Nephron progenitor cell (in vitro differentiated cells): Measurements from ENCODE around the gene HHLA2.
"Not testable (repeated sequence)": the region's sequence is repeated elsewhere in the genome, so short reads cannot be mapped to it uniquely, and the experiment has no call there.

Experiments used
- DNase-seq: peaks from one replicate; pipeline ENCODE4 v3.0.0; 2021
- H3K27ac Mint-ChIP-seq: 2 replicates; pipeline ENCODE4 v1.8.0; 2021; ENCODE audit warnings: mild to moderate bottlenecking, moderate library complexity, mixed read lengths
- H3K27me3 Mint-ChIP-seq: 2 replicates; pipeline ENCODE4 v1.8.0; 2021; ENCODE audit warnings: mild to moderate bottlenecking, low read depth, mixed read lengths; ENCODE audit not compliant: poor library complexity
- H3K36me3 Mint-ChIP-seq: 2 replicates; pipeline ENCODE4 v1.8.0; 2021; ENCODE audit warnings: low read depth, mixed read lengths
- H3K4me1 Mint-ChIP-seq: 2 replicates; pipeline ENCODE4 v1.8.0; 2021; ENCODE audit warnings: mixed read lengths
- H3K4me3 Mint-ChIP-seq: 2 replicates; pipeline ENCODE4 v1.8.0; 2021; ENCODE audit warnings: mild to moderate bottlenecking, moderate library complexity, mixed read lengths
- H3K9me3 Mint-ChIP-seq: 2 replicates; pipeline ENCODE4 v1.8.0; 2021; ENCODE audit warnings: mild to moderate bottlenecking, moderate library complexity, mixed read lengths
- TF ChIP-seq, protein P1 (sequence below): fragments of 200-600 bp; sonication (generic); IDR thresholded peaks from 2 replicates; pipeline ENCODE4 v1.5.0; 2021; ENCODE audit warnings: antibody characterized with exemption

Gene HHLA2

DNA sequence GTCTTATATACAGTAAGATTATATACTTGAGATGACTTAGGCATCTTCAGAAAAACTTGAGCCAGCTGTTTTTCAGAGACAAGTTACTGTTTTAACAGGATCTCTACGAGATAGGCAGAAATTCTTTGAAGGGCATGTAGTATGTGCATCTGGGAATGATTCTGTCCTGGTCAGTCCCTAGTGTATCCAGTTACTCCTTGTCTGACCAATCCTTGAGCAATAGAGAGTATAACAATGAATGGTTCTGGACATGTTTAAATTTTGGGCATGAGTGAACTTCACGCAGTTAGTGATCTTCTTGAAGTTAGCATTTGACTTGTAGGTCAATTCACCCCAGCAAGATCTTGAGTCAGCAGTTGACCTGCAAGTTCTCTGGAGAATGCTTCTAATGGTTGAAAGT lies 24.7 kb upstream of the HHLA2 start:
- Mint-ChIP-seq H3K4me3 (no peak overlapping the region), H3K27me3 (no peaks in the 10 kb centered on the region), H3K27ac (no peak overlapping the region), H3K9me3 (peaks cover 24% of the 10 kb centered on the region), H3K4me1 (peaks cover 13% of the 10 kb centered on the region), H3K36me3 (no peaks in the 10 kb centered on the region)
- no peak for DNase-seq
- TF ChIP-seq, protein P1, sequence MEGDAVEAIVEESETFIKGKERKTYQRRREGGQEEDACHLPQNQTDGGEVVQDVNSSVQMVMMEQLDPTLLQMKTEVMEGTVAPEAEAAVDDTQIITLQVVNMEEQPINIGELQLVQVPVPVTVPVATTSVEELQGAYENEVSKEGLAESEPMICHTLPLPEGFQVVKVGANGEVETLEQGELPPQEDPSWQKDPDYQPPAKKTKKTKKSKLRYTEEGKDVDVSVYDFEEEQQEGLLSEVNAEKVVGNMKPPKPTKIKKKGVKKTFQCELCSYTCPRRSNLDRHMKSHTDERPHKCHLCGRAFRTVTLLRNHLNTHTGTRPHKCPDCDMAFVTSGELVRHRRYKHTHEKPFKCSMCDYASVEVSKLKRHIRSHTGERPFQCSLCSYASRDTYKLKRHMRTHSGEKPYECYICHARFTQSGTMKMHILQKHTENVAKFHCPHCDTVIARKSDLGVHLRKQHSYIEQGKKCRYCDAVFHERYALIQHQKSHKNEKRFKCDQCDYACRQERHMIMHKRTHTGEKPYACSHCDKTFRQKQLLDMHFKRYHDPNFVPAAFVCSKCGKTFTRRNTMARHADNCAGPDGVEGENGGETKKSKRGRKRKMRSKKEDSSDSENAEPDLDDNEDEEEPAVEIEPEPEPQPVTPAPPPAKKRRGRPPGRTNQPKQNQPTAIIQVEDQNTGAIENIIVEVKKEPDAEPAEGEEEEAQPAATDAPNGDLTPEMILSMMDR: no peak

DNA sequence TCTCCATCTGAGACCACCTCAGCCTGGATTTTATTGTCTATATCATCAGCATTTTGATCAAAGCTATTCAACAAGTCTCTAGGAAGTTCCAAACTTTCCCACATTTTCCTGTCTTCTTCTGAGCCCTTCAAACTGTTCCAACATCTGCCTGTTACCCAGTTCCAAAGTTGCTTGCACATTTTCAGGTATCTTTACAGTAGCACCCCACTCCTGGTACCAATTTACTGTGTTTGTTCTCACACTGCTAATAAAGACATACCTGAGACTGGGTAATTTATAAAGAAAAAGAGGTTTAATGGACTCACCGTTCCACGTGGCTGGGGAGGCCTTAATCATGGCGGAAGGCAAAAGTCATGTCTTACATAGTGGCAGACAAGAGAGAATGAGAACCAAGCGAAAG lies 17.3 kb upstream of the HHLA2 start:
- Mint-ChIP-seq H3K9me3 (peaks cover 48% of the 10 kb centered on the region), H3K4me1 (peaks cover 22% of the 10 kb centered on the region), H3K36me3 (peaks cover 16% of the 10 kb centered on the region)
- not testable (repeated sequence) for H3K27me3 Mint-ChIP-seq, H3K27ac Mint-ChIP-seq, H3K4me3 Mint-ChIP-seq, DNase-seq

DNA sequence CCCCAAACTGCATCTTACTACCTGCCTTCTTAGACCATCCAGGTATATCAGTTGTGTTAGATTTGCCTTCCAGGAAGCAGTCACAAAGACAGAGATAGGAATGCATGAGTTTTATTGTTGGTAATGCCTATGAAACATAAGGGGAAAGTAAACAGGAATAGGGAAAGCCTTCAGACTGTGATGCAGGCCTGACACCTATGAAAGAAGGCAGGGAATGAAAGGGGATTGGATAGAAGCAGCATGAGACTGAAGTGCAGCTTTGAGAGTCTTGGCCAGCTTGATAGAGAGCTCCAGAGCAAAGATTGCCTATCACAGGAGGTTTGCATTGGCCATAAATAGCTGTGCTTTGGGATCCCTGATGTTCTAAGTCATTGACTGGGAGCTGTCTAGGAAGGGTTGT lies 15.9 kb upstream of the HHLA2 start:
- DNase-seq: no peak
- Mint-ChIP-seq H3K36me3 (peaks cover 16% of the 10 kb centered on the region), H3K4me3 (no peak overlapping the region), H3K27me3 (no peaks in the 10 kb centered on the region), H3K9me3 (peaks cover 43% of the 10 kb centered on the region), H3K27ac (no peak overlapping the region), H3K4me1 (peaks cover 20% of the 10 kb centered on the region)
- TF ChIP-seq, protein P1: no peak

DNA sequence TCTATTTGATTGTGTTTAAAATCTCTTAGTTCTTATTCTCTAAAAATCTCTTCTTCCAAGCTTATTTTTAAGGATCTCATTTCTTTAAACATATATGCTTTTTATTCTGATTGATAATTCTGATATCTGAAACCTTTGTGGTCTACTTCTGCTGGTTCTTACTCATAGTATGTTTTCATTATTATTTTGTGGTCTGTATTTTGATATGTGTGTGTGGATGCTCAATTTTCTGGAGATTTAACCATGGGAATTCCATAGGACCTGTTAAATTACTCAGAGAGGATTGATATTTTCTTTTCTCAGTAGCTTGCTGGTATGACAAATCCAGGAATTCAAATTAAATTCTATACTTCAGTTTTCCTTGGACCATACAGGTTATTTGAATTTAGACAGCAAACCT lies 14.7 kb upstream of the HHLA2 start:
- H3K4me3 Mint-ChIP-seq: no peak overlapping the region
- H3K27ac Mint-ChIP-seq: no peak overlapping the region
- peaks cover 16% of the 10 kb centered on the region for H3K36me3 Mint-ChIP-seq
- TF ChIP-seq, protein P1: no peak
- DNase-seq: no peak
- H3K27me3 Mint-ChIP-seq: no peaks in the 10 kb centered on the region
- peaks cover 8% of the 10 kb centered on the region for H3K4me1 Mint-ChIP-seq
- peaks cover 43% of the 10 kb centered on the region for H3K9me3 Mint-ChIP-seq

DNA sequence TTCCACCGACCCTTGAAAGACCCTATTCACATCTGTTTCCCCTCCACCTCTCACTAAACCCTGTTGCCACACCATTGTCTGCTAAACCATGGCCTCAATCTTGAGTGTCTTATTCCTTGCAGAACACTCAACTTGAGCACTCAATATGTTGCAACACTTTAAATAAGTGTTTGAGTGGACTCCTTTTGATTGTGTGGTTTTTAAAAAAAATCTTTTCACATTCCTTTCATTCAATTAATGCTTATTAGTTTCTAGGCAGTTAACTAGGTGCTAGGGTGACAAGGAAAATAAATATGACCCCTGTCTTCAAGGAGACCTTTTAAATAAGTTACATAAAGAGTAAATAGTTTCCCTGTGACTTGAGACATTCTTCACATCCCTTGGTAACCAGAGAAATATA lies 13.3 kb upstream of the HHLA2 start:
- Mint-ChIP-seq H3K27ac (peak overlapping the region; percentile 56), H3K4me1 (peaks cover 6% of the 10 kb centered on the region)

DNA sequence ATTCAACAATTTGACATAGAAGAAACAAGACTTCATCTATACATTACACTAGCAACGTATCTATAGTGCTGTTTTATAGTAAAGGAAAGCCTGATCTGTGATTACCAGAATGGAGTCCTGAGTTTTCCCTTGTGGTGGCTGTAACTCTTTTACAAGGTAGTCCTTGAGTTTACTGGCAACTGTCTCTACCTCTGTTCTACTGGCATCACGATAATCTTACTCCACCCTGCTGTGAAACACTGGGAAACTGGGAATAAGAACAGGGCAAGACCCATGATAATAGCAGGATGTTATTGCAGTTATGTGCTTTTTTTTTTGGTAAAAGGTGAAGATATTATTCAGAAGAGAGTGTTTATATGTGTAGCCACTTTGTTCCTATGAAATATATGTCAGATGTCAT lies 12.4 kb upstream of the HHLA2 start:
- Mint-ChIP-seq H3K4me1 (peaks cover 6% of the 10 kb centered on the region), H3K36me3 (peaks cover 5% of the 10 kb centered on the region), H3K27me3 (no peaks in the 10 kb centered on the region), H3K4me3 (no peak overlapping the region), H3K27ac (no peak overlapping the region), H3K9me3 (peaks cover 24% of the 10 kb centered on the region)
- DNase-seq: no peak
- TF ChIP-seq, protein P1: no peak

More for the DNA sequence above, 13.3 kb upstream of the HHLA2 start:
- peaks cover 9% of the 10 kb centered on the region for H3K36me3 Mint-ChIP-seq
- TF ChIP-seq, protein P1: no peak
- H3K9me3 Mint-ChIP-seq: peaks cover 33% of the 10 kb centered on the region
- H3K27me3 Mint-ChIP-seq: no peaks in the 10 kb centered on the region
- no peak for DNase-seq
- H3K4me3 Mint-ChIP-seq: no peak overlapping the region
